NB4 (cell line): ENCODE results near the gene B4GALNT4.

Experiments
- CTCF ChIP-seq: IDR thresholded peaks from one replicate; pipeline ENCODE4 v1.5.1; 2012; ENCODE audit warnings: low read depth, low read length
- POLR2A ChIP-seq: IDR thresholded peaks from 2 replicates; pipeline ENCODE4 v1.6.1; 2011; ENCODE audit warnings: mild to moderate bottlenecking; ENCODE audit not compliant: insufficient read length; ENCODE audit errors: extremely low read depth
- TF ChIP-seq, protein P1 (sequence below): IDR thresholded peaks from 2 replicates; pipeline ENCODE4 v1.6.1; 2011; ENCODE audit warnings: low read depth, low read length

DNA sequence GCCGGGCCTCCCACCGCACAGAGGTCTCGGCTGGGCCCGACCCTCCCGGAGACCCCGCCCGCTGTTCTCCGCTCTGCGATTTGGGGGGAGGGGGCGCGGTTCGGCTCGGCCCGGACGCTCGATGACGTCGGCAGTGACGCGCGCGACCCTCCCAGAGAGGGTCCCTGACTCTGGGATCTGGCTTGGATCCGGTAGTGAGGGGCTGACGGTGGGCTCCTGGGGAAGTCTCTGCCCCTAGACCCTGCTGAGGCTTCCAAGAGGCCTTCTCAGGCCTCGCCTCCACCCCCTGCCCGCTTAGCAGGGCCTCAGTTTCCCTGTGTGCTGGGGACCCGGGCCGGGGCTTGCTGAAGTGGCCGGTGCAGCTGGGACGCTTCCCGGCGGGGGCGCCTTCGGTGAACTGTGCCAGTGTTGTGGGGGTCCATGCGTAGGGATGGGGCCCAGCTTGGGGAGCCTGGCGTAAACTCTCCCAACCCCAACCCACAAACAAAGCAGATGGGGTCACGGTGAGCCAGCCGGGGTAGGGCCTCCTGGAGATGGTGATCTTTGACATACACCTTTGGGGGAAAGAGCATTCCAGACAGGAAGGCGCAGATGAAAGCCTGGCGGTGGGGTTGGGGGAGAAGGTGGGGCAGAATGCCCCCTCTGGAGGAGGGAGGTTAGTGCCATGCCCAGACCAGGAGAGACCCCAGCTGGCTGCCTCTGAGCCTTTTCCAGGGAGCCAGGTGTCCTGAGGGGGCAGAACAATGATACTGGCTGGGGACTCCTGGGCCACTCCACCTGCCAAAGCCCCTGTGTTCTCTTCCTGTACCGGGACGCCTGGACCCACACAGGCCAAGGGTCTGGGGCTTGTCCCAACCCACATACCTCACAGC, 1.0 kb downstream of the B4GALNT4 start:
- TF ChIP-seq CTCF (no peak), POLR2A (no peak)
- TF ChIP-seq, protein P1, sequence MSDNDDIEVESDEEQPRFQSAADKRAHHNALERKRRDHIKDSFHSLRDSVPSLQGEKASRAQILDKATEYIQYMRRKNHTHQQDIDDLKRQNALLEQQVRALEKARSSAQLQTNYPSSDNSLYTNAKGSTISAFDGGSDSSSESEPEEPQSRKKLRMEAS = no peak
